Activated CD8-positive, alpha-beta memory T cell treated with anti-CD3 and anti-CD28 coated beads, Interleukin-2, amount 50 U/mL, for 4 hours (primary cell): ENCODE data around the gene AZU1.
A peak's percentile ranks its signal among the peaks of the same experiment; 100 is the strongest.

Experiments
- DNase-seq: peaks from one replicate; pipeline ENCODE4 v3.0.0-alpha.2; 2020

AZU1 gene

GRCh38 chr19:797528-798414 lies 29.9 kb upstream of the AZU1 start:
- peak; percentile 82 for DNase-seq

DNA sequence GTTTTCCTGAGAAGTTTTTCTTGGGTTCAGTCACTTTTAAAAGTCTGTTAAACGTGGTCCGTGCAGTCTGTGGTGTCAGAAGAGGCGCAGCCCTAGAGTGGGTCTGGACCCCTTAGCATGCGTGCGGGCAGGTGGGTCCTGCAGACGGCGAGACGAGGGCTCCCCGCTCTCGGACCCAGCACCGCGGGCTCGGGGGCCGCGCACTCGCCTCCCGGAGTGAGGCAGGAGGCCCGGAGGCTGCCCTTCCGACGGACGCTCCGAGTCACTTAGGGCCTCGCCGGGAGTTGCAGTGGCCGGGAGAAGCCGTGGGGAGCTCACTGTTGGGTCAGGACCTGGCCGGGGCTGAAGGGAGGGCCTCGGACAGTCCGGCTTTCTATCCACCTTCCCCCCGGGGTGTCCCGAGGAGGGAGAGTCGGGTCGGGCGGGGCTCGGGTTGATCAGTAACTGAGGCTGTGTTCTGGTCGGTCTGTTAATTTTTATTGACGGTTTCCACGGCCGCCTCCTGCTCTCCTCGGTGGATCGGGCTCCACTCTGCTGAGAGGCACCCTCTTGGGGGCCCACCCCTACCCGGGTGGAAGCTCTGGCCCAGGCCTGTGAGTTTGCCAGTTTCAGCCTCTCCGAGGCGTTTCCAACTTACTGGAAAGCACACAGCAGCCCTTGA lies 29.1 kb upstream of the AZU1 start:
- no peak for DNase-seq

- DNase-seq: no peak
These were observed 28.4 kb upstream of the AZU1 start for GRCh38 chr19:799076-799881.

- DNase-seq: no peak
These were observed 27.1 kb upstream of the AZU1 start for GRCh38 chr19:800360-801029.

GRCh38 chr19:801030-801860 lies 26.4 kb upstream of the AZU1 start:
- no peak for DNase-seq

GRCh38 chr19:801861-802497 lies 25.7 kb upstream of the AZU1 start:
- no peak for DNase-seq

- no peak for DNase-seq
These were observed 25.0 kb upstream of the AZU1 start for GRCh38 chr19:802498-803098.

- no peak for DNase-seq
These were observed 24.5 kb upstream of the AZU1 start for GRCh38 chr19:803099-803561.

- DNase-seq: no peak
These were observed 23.8 kb upstream of the AZU1 start for GRCh38 chr19:803686-804418.

- DNase-seq: no peak
These were observed 23.0 kb upstream of the AZU1 start for GRCh38 chr19:804419-805165.

GRCh38 chr19:805166-805551 lies 22.5 kb upstream of the AZU1 start:
- DNase-seq: no peak

GRCh38 chr19:805600-806550 lies 21.8 kb upstream of the AZU1 start:
- DNase-seq: no peak

GRCh38 chr19:806815-807421 lies 20.7 kb upstream of the AZU1 start:
- no peak for DNase-seq

GRCh38 chr19:807627-808422 lies 19.8 kb upstream of the AZU1 start:
- DNase-seq: no peak

DNA sequence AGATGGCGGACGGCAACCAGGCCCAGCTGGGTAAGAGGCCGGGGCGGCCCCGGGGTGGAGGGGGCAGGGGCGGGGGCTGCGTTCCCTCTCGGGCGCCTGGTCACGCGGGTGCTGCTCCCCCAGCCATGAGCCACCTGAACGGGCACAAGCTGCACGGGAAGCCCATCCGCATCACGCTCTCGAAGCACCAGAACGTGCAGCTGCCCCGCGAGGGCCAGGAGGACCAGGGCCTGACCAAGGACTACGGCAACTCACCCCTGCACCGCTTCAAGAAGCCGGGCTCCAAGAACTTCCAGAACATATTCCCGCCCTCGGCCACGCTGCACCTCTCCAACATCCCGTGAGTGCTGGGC lies 19.2 kb upstream of the AZU1 start:
- DNase-seq: no peak

- no peak for DNase-seq
These were observed 17.4 kb upstream of the AZU1 start for GRCh38 chr19:810077-810855.
